Hepatocyte (in vitro differentiated cells): Measurements from ENCODE around the gene SPANXB1. TPM values are rescaled to one million over a fixed set of nuclear protein-coding genes. Genes with fewer than 3 reads are reported as not detected.
"Not testable (repeated sequence)": the region's sequence is repeated elsewhere in the genome, so short reads cannot be mapped to it uniquely, and the experiment has no call there.

Experiments
- DNase-seq: peaks from one replicate; pipeline ENCODE4 v3.0.0-alpha.2; 2016; ENCODE audit warnings: low spot score
- H2AFZ ChIP-seq: fragments of 200-600 bp; sonication (generic); 2 replicates; pipeline ENCODE4 v1.6.0; 2016; ENCODE audit warnings: antibody characterized with exemption, mild to moderate bottlenecking
- H3K27ac ChIP-seq: fragments of 200-600 bp; sonication (generic); 2 replicates; pipeline ENCODE4 v1.5.1; 2016; ENCODE audit warnings: mild to moderate bottlenecking
- H3K27me3 ChIP-seq: fragments of 200-600 bp; sonication (generic); 2 replicates; pipeline ENCODE4 v1.6.1; 2016
- H3K36me3 ChIP-seq: fragments of 200-600 bp; sonication (generic); replicated peaks from 2 replicates; pipeline ENCODE4 v1.5.1; 2016; ENCODE audit warnings: low read depth; ENCODE audit not compliant: insufficient read depth
- H3K4me1 ChIP-seq: fragments of 200-600 bp; sonication (generic); 2 replicates; pipeline ENCODE4 v1.5.1; 2016; ENCODE audit warnings: mild to moderate bottlenecking, moderate library complexity; ENCODE audit not compliant: insufficient read depth
- H3K4me2 ChIP-seq: fragments of 200-600 bp; sonication (generic); 2 replicates; pipeline ENCODE4 v1.6.0; 2016
- H3K4me3 ChIP-seq: fragments of 200-600 bp; sonication (generic); 2 replicates; pipeline ENCODE4 v1.5.1; 2016; ENCODE audit warnings: mild to moderate bottlenecking
- H3K79me2 ChIP-seq: fragments of 200-600 bp; sonication (generic); 2 replicates; pipeline ENCODE4 v1.6.0; 2017; ENCODE audit warnings: mild to moderate bottlenecking
- H3K9me2 ChIP-seq: fragments of 200-600 bp; sonication (generic); replicated peaks from 2 replicates; pipeline ENCODE4 v1.6.0; 2017; ENCODE audit warnings: mild to moderate bottlenecking; ENCODE audit not compliant: insufficient read depth
- H3K9me3 ChIP-seq: fragments of 200-600 bp; sonication (generic); 2 replicates; pipeline ENCODE4 v1.5.1; 2016; ENCODE audit warnings: low read depth, mild to moderate bottlenecking
- H4K20me1 ChIP-seq: fragments of 200-600 bp; sonication (generic); 2 replicates; pipeline ENCODE4 v1.6.0; 2016; ENCODE audit warnings: mild to moderate bottlenecking; ENCODE audit not compliant: insufficient read depth, poor library complexity, severe bottlenecking
- EZH2 ChIP-seq: fragments of 200-600 bp; sonication (generic); IDR thresholded peaks from 2 replicates; pipeline ENCODE4 v1.6.1; 2016; ENCODE audit warnings: antibody characterized with exemption, mild to moderate bottlenecking, borderline replicate concordance
- EZH2phosphoT487 ChIP-seq: fragments of 200-600 bp; sonication (generic); IDR thresholded peaks from one replicate; pipeline ENCODE4 v1.6.1; 2018; ENCODE audit warnings: antibody characterized with exemption, mild to moderate bottlenecking, low read depth, moderate library complexity; ENCODE audit not compliant: unreplicated experiment, severe bottlenecking
- WGBS: methylation state at CpG from one replicate; pipeline ENCODE4 v1.1.6; 2016; ENCODE audit warnings: low lambda C conversion rate; ENCODE audit errors: missing lambda C conversion rate; 5-methylcytosine and 5-hydroxymethylcytosine counted together
- polyA plus RNA-seq: library from polyadenylated mRNA; unstranded; fragments of >200 nt; fragmentation: Nextera tagmentation; extraction: Ambion mirVana; gene quantifications from 2 replicates; pipeline ENCODE4 v1.2.1, GENCODE V29; 2016
- total RNA-seq: library from RNA; depleted of rRNA; stranded (reverse); fragments of >200 nt; gene quantifications from 2 replicates; pipeline ENCODE4 v1.2.3, GENCODE V29; 2014
- TF ChIP-seq, protein P1 (sequence below): fragments of 200-600 bp; sonication (generic); IDR thresholded peaks from 2 replicates; pipeline ENCODE4 v1.5.1; 2016; ENCODE audit warnings: antibody characterized with exemption, mild to moderate bottlenecking; ENCODE audit not compliant: poor library complexity

Gene SPANXB1, protein sequence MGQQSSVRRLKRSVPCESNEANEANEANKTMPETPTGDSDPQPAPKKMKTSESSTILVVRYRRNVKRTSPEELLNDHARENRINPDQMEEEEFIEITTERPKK
- not detected in 2 replicates for total RNA-seq
- 1.9 and 4.5 TPM in 2 replicates for polyA plus RNA-seq

DNA sequence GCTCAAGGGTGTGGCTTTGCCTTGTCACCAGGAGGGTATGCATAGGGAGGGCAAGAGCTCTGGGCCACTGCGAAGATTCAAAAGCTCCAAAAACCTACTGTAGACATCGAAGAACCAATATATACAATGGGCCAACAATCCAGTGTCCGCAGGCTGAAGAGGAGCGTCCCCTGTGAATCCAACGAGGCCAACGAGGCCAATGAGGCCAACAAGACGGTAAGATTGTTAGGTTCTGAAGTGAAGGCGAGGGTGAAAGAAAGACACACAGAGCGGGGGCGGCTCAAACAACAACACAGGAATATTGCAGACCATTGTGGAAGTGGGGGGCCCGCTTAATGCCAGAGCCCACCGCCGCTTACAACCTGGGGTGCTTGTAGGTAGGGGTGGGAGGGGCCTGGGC, at the start of gene SPANXB1:
TSS of gene SPANXB1 (plus strand) at position 27 of the 400 bp plus-strand sequence. CDS start at position 127, 100 bp downstream.
- H3K36me3 ChIP-seq, H4K20me1 ChIP-seq, H2AFZ ChIP-seq, H3K9me2 ChIP-seq, H3K4me3 ChIP-seq, DNase-seq, H3K9me3 ChIP-seq, H3K79me2 ChIP-seq, H3K27me3 ChIP-seq, H3K4me1 ChIP-seq, H3K27ac ChIP-seq, H3K4me2 ChIP-seq: not testable (repeated sequence)
- 94% methylated on average over 13 of the region's 13 CpGs for WGBS

DNA sequence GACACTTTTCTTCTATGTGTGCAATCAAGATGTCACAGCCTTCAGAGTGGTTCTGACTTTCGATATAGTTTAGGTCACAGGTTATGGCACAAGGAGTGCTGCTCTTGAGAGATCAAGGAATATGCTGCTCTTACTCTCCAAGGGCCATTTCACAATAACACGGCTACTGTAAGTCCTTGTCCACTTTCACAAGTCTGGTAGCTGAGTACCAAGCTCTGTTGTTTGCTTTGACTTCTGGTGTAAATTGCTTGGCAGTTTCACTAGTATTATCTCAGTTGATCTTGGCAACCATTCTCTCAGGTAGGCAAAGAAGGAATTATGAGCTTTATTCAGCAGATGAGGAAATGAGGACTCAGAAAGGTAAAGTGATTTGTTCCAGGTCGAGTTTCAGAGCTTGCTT, 35.4 kb upstream of the SPANXB1 start:
- TF ChIP-seq, protein P1, sequence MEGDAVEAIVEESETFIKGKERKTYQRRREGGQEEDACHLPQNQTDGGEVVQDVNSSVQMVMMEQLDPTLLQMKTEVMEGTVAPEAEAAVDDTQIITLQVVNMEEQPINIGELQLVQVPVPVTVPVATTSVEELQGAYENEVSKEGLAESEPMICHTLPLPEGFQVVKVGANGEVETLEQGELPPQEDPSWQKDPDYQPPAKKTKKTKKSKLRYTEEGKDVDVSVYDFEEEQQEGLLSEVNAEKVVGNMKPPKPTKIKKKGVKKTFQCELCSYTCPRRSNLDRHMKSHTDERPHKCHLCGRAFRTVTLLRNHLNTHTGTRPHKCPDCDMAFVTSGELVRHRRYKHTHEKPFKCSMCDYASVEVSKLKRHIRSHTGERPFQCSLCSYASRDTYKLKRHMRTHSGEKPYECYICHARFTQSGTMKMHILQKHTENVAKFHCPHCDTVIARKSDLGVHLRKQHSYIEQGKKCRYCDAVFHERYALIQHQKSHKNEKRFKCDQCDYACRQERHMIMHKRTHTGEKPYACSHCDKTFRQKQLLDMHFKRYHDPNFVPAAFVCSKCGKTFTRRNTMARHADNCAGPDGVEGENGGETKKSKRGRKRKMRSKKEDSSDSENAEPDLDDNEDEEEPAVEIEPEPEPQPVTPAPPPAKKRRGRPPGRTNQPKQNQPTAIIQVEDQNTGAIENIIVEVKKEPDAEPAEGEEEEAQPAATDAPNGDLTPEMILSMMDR = no peak
- peak; percentile 69 for TF ChIP-seq EZH2phosphoT487
- Histone ChIP-seq H3K27ac (no peak overlapping the region), H3K79me2 (no peaks in the 10 kb centered on the region), H3K27me3 (no peaks in the 10 kb centered on the region), H4K20me1 (no peaks in the 10 kb centered on the region), H3K36me3 (no peaks in the 10 kb centered on the region), H3K4me3 (no peak overlapping the region), H3K9me3 (no peaks in the 10 kb centered on the region), H3K4me1 (no peaks in the 10 kb centered on the region), H3K9me2 (no peaks in the 10 kb centered on the region), H2AFZ (no peak overlapping the region), H3K4me2 (no peak overlapping the region)
- WGBS = 56% methylated on average over 3 of the region's 3 CpGs
- no peak for DNase-seq

DNA sequence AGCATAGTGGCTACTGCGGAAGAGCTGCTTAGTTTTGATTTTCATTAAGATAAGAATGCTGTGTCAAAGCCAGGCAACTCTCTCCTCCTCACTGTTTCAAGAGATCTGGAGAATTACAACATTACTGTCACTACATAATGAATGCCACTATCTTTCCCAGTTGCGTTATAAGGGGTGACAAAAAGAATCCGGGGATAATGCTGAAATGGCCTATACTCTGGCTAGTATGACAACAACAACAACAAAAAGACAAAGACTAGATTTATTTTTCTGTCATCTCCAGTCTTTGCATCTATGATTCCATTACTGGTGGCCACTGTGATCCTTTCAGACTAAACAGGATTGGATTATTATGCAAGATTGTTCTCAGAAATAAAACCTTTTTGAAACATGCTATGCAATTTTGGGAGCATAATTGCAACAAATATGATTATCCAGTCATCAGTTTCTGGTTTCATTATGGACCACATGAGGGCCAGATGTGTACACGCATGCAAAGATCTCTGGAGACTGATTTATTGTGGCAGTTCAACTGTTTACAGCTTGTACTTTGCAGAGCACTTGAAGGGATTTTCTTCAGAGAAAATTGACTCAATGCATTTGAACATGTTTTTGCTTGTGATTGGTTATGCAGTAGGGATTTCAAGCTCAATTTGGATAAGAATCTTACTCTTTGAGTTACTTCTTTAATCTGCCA, 31.1 kb upstream of the SPANXB1 start:
- 57% methylated on average over 4 of the region's 4 CpGs for WGBS
- H3K79me2 ChIP-seq = no peaks in the 10 kb centered on the region
- no peaks in the 10 kb centered on the region for H3K9me2 ChIP-seq
- TF ChIP-seq EZH2phosphoT487 = no peak
- TF ChIP-seq EZH2 = no peak
- TF ChIP-seq, protein P1 = no peak
- no peaks in the 10 kb centered on the region for H3K4me1 ChIP-seq
- no peak overlapping the region for H3K4me3 ChIP-seq
- no peak overlapping the region for H2AFZ ChIP-seq
- DNase-seq = no peak
- no peak overlapping the region for H3K27ac ChIP-seq
- H3K36me3 ChIP-seq = no peaks in the 10 kb centered on the region
- no peaks in the 10 kb centered on the region for H3K9me3 ChIP-seq
- H3K27me3 ChIP-seq = no peaks in the 10 kb centered on the region
- H4K20me1 ChIP-seq = no peaks in the 10 kb centered on the region
- no peak overlapping the region for H3K4me2 ChIP-seq

DNA sequence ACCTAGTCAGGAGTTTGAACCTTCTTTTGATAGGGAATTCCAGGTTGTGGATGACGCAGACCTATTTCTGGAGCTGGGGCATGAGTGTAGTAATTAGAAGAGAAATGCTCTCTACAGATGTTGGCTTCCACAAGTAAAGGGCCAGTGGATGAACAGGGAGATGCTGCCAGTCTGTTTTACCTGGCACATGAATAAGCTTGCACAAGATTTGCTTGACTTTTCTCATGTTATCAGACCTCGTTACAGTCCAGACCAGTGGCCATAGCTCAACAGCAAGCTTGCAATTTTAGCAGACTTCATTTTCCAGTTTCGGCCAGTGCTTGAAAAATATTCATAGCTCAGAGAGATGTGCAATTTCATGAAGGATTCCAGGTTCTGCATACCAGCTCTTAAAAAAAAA, 26.9 kb upstream of the SPANXB1 start:
- H3K79me2 ChIP-seq = no peaks in the 10 kb centered on the region
- H3K4me3 ChIP-seq = no peak overlapping the region
- no peak overlapping the region for H2AFZ ChIP-seq
- DNase-seq = no peak
- no peak overlapping the region for H3K27ac ChIP-seq
- no peaks in the 10 kb centered on the region for H4K20me1 ChIP-seq
- H3K9me3 ChIP-seq = no peaks in the 10 kb centered on the region
- H3K36me3 ChIP-seq = no peaks in the 10 kb centered on the region
- no peak overlapping the region for H3K4me2 ChIP-seq
- TF ChIP-seq EZH2 (no peak), EZH2phosphoT487 (no peak)
- TF ChIP-seq, protein P1 = no peak
- H3K9me2 ChIP-seq = no peaks in the 10 kb centered on the region
- WGBS = 56% methylated on average over 3 of the region's 3 CpGs
- H3K27me3 ChIP-seq = no peaks in the 10 kb centered on the region
- no peaks in the 10 kb centered on the region for H3K4me1 ChIP-seq
